Measurements from ENCODE around the gene NAIF1. TPM values are rescaled to one million over a fixed set of nuclear protein-coding genes. Genes with fewer than 3 reads are reported as not detected.
A peak's percentile ranks its signal among the peaks of the same experiment; 100 is the strongest.
"Not testable (repeated sequence)": the region's sequence is repeated elsewhere in the genome, so short reads cannot be mapped to it uniquely, and the experiment has no call there.

Gene NAIF1
- total RNA-seq, 1 donor from 2014 or later = 9.5 TPM

- no peak overlapping the region for H3K4me3 ChIP-seq
- H3K9me3 Mint-ChIP-seq = no peaks in the 10 kb centered on the region
- H2AFZ ChIP-seq (replicated peaks) = no peak overlapping the region
- H3K27ac ChIP-seq = no peak overlapping the region
- no peaks in the 10 kb centered on the region for H3K36me3 ChIP-seq
- peaks cover 7% of the 10 kb centered on the region for H3F3A ChIP-seq (ENCODE audit: low read depth)
- no peak for DNase-seq (ENCODE audit: low spot score)
- no peak overlapping the region for H3K4me2 ChIP-seq
- no peak overlapping the region for H3K27ac Mint-ChIP-seq
- peaks cover 3% of the 10 kb centered on the region for H3K27me3 Mint-ChIP-seq (ENCODE audit: insufficient read depth, low read depth)
- no peaks in the 10 kb centered on the region for H3K27me3 ChIP-seq
- peaks cover 14% of the 10 kb centered on the region for H3K4me1 Mint-ChIP-seq
- no peak overlapping the region for H3K4me3 Mint-ChIP-seq
- peaks cover 4% of the 10 kb centered on the region for H3K4me1 ChIP-seq
- peaks cover 9% of the 10 kb centered on the region for H3K36me3 Mint-ChIP-seq
- no peaks in the 10 kb centered on the region for H3K79me2 ChIP-seq (ENCODE audit: low read depth)
- TF ChIP-seq EZH2 (IDR thresholded peaks at IDR 0.05) (no peak), EZH2phosphoT487 (IDR thresholded peaks at IDR 0.05) (no peak)
- TF ChIP-seq, protein P1, sequence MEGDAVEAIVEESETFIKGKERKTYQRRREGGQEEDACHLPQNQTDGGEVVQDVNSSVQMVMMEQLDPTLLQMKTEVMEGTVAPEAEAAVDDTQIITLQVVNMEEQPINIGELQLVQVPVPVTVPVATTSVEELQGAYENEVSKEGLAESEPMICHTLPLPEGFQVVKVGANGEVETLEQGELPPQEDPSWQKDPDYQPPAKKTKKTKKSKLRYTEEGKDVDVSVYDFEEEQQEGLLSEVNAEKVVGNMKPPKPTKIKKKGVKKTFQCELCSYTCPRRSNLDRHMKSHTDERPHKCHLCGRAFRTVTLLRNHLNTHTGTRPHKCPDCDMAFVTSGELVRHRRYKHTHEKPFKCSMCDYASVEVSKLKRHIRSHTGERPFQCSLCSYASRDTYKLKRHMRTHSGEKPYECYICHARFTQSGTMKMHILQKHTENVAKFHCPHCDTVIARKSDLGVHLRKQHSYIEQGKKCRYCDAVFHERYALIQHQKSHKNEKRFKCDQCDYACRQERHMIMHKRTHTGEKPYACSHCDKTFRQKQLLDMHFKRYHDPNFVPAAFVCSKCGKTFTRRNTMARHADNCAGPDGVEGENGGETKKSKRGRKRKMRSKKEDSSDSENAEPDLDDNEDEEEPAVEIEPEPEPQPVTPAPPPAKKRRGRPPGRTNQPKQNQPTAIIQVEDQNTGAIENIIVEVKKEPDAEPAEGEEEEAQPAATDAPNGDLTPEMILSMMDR (IDR thresholded peaks at IDR 0.05) = no peak
- no peaks in the 10 kb centered on the region for H3K9me3 ChIP-seq (ENCODE audit: low read depth)
- no peak overlapping the region for H3K9ac ChIP-seq
- H4K20me1 ChIP-seq (ENCODE audit: low read depth) = no peaks in the 10 kb centered on the region
Observed at GRCh38 chr9:128114326-128115186, 47.4 kb upstream of the NAIF1 start.

DNA sequence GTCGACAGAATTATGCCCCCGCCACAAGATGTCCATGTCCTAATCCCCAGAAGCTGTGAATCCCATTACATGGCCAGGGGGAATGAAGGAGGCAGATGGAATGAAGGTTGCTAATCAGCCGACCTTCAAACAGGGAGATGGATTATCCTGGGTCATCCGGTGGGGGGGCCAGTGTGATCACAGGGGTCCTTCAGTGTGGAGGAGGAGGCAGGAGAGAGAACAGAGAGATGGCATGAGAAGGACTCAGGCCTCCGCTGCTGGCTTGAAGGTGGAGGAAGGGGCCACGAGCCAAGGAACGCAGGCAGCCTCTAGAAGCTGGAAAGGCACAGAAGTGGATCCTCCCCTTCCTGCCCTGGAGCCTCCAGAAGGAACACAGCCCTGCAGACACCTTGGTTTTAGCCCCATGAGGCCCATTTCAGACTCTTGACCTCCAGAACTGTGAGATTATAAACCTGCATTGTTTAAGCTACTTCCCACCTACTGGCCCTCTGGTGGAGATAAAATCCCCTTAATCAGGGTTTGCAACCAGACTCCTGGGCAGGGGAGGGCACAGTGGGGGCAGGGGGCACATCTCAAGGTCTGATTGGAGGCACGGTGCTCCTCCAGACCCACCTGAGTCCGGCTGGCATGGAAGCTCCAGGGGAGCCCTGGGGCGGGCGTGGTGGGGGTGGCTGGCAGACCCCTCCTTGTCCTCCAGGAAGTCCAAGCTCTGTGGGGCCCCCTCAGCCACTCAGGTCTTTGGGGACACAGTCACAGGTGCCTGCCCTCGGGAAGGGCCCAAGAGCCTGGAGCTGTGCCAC lies 46.6 kb upstream of the NAIF1 start:
- Histone ChIP-seq H4K20me1 (ENCODE audit: low read depth) (no peaks in the 10 kb centered on the region), H3K79me2 (ENCODE audit: low read depth) (no peaks in the 10 kb centered on the region), H3K27ac (no peak overlapping the region), H3K4me1 (peaks cover 4% of the 10 kb centered on the region), H3K9ac (no peak overlapping the region), H3K36me3 (no peaks in the 10 kb centered on the region), H2AFZ (replicated peaks) (no peak overlapping the region), H3K4me2 (no peak overlapping the region), H3K27me3 (no peaks in the 10 kb centered on the region), H3F3A (ENCODE audit: low read depth) (peaks cover 7% of the 10 kb centered on the region), H3K9me3 (ENCODE audit: low read depth) (no peaks in the 10 kb centered on the region), H3K4me3 (no peak overlapping the region)
- H3K9me3 Mint-ChIP-seq = no peaks in the 10 kb centered on the region
- H3K27ac Mint-ChIP-seq = peak overlapping the region; percentile 24
- H3K4me3 Mint-ChIP-seq = no peak overlapping the region
- H3K27me3 Mint-ChIP-seq (ENCODE audit: insufficient read depth, low read depth) = peaks cover 3% of the 10 kb centered on the region
- DNase-seq (ENCODE audit: low spot score) = no peak
- TF ChIP-seq EZH2 (IDR thresholded peaks at IDR 0.05) = no peak
- TF ChIP-seq, protein P1 (IDR thresholded peaks at IDR 0.05) = no peak
- TF ChIP-seq EZH2phosphoT487 (IDR thresholded peaks at IDR 0.05) = no peak
- peaks cover 9% of the 10 kb centered on the region for H3K36me3 Mint-ChIP-seq
- peaks cover 19% of the 10 kb centered on the region for H3K4me1 Mint-ChIP-seq

GRCh38 chr9:128111726-128112125 lies 44.6 kb upstream of the NAIF1 start:
- H4K20me1 ChIP-seq (ENCODE audit: low read depth); H3K79me2 ChIP-seq (ENCODE audit: low read depth); H3K27me3 ChIP-seq; H3K4me2 ChIP-seq; H3K4me3 ChIP-seq; H3K27ac Mint-ChIP-seq; H3K27me3 Mint-ChIP-seq (ENCODE audit: insufficient read depth, low read depth); H3K9me3 Mint-ChIP-seq; H3K36me3 ChIP-seq; H3F3A ChIP-seq (ENCODE audit: low read depth); H3K9me3 ChIP-seq (ENCODE audit: low read depth); H3K27ac ChIP-seq; H3K4me1 ChIP-seq; DNase-seq (ENCODE audit: low spot score); H2AFZ ChIP-seq (replicated peaks); H3K4me3 Mint-ChIP-seq; H3K4me1 Mint-ChIP-seq; H3K9ac ChIP-seq: not testable (repeated sequence)
- H3K36me3 Mint-ChIP-seq = peaks cover 12% of the 10 kb centered on the region
